Astrocyte of the spinal cord (primary cell): ENCODE measurements around the gene RRM1.
A peak's percentile ranks its signal among the peaks of the same experiment; 100 is the strongest.
"Not testable (repeated sequence)": the region's sequence is repeated elsewhere in the genome, so short reads cannot be mapped to it uniquely, and the experiment has no call there.

Source experiments
- DNase-seq: peaks from one replicate; pipeline ENCODE4 v3.0.0; 2011; ENCODE audit warnings: low read depth, low spot score
- H3K4me3 ChIP-seq: 2 replicates; pipeline ENCODE4 v1.5.1; 2011; ENCODE audit warnings: low read depth, mild to moderate bottlenecking, low read length, moderate library complexity
- CTCF ChIP-seq: IDR thresholded peaks from 2 replicates; pipeline ENCODE4 v1.5.1; 2012; ENCODE audit warnings: low read depth, mild to moderate bottlenecking, low read length, inconsistent platforms
- in situ Hi-C: cut with HindIII; loops from 2 replicates; pipeline ENCODE4 v1.10.0; 2017; ENCODE audit warnings: low sequenced_read_pairs

Gene RRM1

DNA sequence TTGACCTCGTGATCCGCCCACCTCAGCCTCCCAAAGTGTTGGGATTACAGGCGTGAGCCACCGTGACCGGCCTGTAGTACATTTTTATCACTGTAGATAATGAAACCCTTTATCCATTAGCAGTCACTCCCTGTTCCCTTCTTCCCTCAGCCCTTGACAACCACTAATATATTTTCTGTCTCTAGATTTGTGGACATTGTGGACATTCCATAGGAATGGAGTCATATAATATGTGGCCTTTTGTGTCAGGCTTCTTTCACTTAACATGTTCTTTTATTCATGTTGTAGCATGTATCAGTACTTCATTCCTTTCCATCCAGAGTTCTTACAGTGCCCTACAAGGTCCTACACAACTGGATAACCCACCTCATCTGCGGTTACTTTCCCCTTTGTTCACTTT is 30.5 kb downstream of the RRM1 start:
- DNase-seq, result peak; percentile 13
- no peak for TF ChIP-seq CTCF
- H3K4me3 ChIP-seq, result no peak overlapping the region
- in situ Hi-C loops, result no loop called here

- no peak overlapping the region for H3K4me3 ChIP-seq
- in situ Hi-C loops, result no loop called here
- TF ChIP-seq CTCF, result no peak
- DNase-seq, result no peak
Measured at GRCh38 chr11:4127357-4127756, 32.8 kb downstream of the RRM1 start.

DNA sequence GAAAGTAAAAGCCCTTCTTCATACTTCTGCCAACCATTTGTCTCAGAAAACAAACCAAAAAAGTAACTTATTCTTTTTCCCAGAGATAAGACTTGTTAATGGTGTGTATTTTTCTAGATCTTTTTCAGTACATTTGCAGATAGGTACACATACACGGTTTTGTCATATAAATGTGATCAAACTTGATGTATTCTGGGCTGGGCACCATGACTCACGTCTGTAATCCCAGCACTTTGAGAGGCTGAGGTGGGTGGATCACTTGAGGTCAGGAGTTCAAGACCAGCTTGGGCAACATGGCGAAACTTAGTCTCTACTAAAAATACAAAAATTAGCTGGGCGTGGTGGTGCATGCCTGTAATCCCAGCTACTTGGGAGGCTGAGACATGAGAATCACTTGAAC is 35.6 kb downstream of the RRM1 start:
- H3K4me3 ChIP-seq, in situ Hi-C loops, DNase-seq: not testable (repeated sequence)

GRCh38 chr11:4134806-4135205 is 40.2 kb downstream of the RRM1 start:
- H3K4me3 ChIP-seq, result no peak overlapping the region
- in situ Hi-C loops, result no loop called here
- peak; percentile 42 for DNase-seq
- TF ChIP-seq CTCF, result no peak

DNA sequence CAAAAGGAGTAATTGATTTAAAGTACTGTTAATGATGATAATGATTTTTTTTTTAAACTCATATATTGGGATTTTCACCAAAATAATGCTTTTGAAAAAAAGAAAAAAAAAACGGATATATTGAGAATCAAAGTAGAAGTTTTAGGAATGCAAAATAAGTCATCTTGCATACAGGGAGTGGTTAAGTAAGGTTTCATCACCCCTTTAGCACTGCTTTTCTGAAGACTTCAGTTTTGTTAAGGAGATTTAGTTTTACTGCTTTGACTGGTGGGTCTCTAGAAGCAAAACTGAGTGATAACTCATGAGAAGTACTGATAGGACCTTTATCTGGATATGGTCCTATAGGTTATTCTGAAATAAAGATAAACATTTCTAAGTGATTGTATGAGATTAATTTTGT is 43.9 kb downstream of the RRM1 start:
- H3K4me3 ChIP-seq, result no peak overlapping the region
- no peak for DNase-seq
- in situ Hi-C loops, result no loop called here
- TF ChIP-seq CTCF, result no peak

GRCh38 chr11:4140067-4140636 is 45.6 kb downstream of the RRM1 start:
- no peak overlapping the region for H3K4me3 ChIP-seq
- DNase-seq, result no peak
- TF ChIP-seq CTCF, result no peak
- in situ Hi-C loops, result no loop called here

DNA sequence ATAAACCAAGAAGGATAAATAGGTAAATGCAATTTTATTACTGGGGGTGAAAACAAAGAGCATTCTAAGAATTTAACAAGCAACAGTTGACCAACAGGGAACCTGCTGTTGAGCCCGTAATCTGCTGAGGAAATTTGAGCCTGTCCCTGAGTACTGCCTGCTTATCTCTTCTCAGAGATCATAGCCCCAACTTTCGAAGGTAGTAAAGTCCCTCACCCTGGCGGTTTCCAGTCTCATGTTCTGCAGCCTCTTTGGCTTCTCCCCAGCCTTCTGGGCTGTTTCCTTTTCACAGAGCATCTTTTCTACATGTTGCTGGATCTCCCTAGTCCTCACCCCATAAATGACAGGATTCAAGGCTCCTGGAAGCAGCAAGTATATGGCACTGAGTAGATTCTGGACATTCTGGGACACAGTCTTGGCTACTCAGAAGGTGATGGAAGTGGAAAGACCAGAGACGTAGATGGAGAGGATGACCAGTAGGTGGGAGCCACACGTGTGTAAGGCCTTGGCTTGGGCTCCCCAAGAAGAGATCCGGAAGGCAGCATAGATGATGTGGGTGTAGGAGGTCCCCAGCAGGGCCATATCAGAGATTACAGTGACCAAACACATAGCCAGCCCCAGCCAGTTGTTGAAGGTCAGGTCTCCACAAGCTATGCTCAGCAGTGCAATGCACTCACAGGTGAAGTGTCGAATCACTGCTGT is 51.6 kb downstream of the RRM1 start:
- in situ Hi-C loops, result no loop called here
- TF ChIP-seq CTCF, result no peak
- DNase-seq, result no peak
- no peak overlapping the region for H3K4me3 ChIP-seq
